ENCODE results near the gene MRPL39.

GRCh38 chr21:25586326-25586725, 21.0 kb downstream of the MRPL39 start:
- TF ChIP-seq POLR2A (IDR thresholded peaks at IDR 0.05; ENCODE audit: low read depth, low read length) (no peak), CTCF (conservative IDR thresholded peaks at IDR 0.05; ENCODE audit: low read depth, low read length) (no peak), CEBPB (IDR thresholded peaks at IDR 0.05; ENCODE audit: low read depth, low read length) (no peak), NFE2L2 (IDR thresholded peaks at IDR 0.05; ENCODE audit: low read depth, low read length) (no peak), MAFK (IDR thresholded peaks at IDR 0.05; ENCODE audit: low read depth, low read length) (no peak), BHLHE40 (IDR thresholded peaks at IDR 0.05; ENCODE audit: low read depth, low read length) (no peak), MXI1 (IDR thresholded peaks at IDR 0.05; ENCODE audit: borderline replicate concordance, low read depth, low read length) (no peak), MAZ (IDR thresholded peaks at IDR 0.05; ENCODE audit: borderline replicate concordance, low read depth, low read length) (no peak), RAD21 (IDR thresholded peaks at IDR 0.05; ENCODE audit: low read length) (no peak)
